SK-N-SH treated with all-trans-retinoic acid at 6 μM for 48 hours (cell line): ENCODE measurements around the gene TAF1B.
A peak's percentile ranks its signal among the peaks of the same experiment; 100 is the strongest.

Experiments
- ATAC-seq: fragments of 200-7000 bp; cut with Tn5 transposase; 3 replicates; pipeline ENCODE4 v1.9.1; 2020; ENCODE audit warnings: mild to moderate bottlenecking, moderate library complexity
- ARNTL ChIP-seq: fragments of 450-650 bp; formaldehyde crosslinking; IDR thresholded peaks from 2 replicates; pipeline ENCODE4 v1.5.0; 2020; ENCODE audit warnings: low read depth, mild to moderate bottlenecking, moderate library complexity, borderline replicate concordance
- BACH2 ChIP-seq: fragments of 250-450 bp; sonication (Bioruptor Pico); IDR thresholded peaks from 2 replicates; pipeline ENCODE4 v1.9.0; 2021; ENCODE audit warnings: mild to moderate bottlenecking, borderline replicate concordance
- CREB5 ChIP-seq: fragments of 250-450 bp; sonication (Bioruptor Pico); IDR thresholded peaks from 2 replicates; pipeline ENCODE4 v1.5.1; 2020; ENCODE audit warnings: low read depth, mild to moderate bottlenecking, moderate library complexity
- ESRRG ChIP-seq: fragments of 250-450 bp; sonication (Bioruptor Pico); IDR thresholded peaks from 2 replicates; pipeline ENCODE4 v1.6.1; 2021; ENCODE audit warnings: mild to moderate bottlenecking
- ISL1 ChIP-seq: fragments of 250-450 bp; sonication (Bioruptor Pico); IDR thresholded peaks from 2 replicates; pipeline ENCODE4 v2.1.2; 2022; ENCODE audit warnings: mild to moderate bottlenecking, moderate library complexity
- OSR1 ChIP-seq: fragments of 250-450 bp; sonication (Bioruptor Pico); IDR thresholded peaks from 2 replicates; pipeline ENCODE4 v1.8.0; 2022; ENCODE audit warnings: moderate library complexity, mild to moderate bottlenecking, inconsistent platforms
- PATZ1 ChIP-seq: fragments of 250-450 bp; sonication (Bioruptor Pico); IDR thresholded peaks from 2 replicates; pipeline ENCODE4 v1.8.0; 2020; ENCODE audit warnings: mild to moderate bottlenecking, moderate library complexity, borderline replicate concordance
- PPARA ChIP-seq: fragments of 250-450 bp; sonication (Bioruptor Pico); IDR thresholded peaks from 2 replicates; pipeline ENCODE4 v1.5.0; 2020; ENCODE audit warnings: mild to moderate bottlenecking, borderline replicate concordance
- RARB ChIP-seq: fragments of 250-450 bp; sonication (Bioruptor Pico); IDR thresholded peaks from 2 replicates; pipeline ENCODE4 v1.8.0; 2021; ENCODE audit warnings: mild to moderate bottlenecking, moderate library complexity
- SNAI2 ChIP-seq: fragments of 250-450 bp; sonication (Bioruptor Pico); IDR thresholded peaks from 2 replicates; pipeline ENCODE4 v1.5.0; 2020; ENCODE audit warnings: mild to moderate bottlenecking, moderate library complexity
- TCF4 ChIP-seq: fragments of 250-450 bp; sonication (Bioruptor Pico); IDR thresholded peaks from 2 replicates; pipeline ENCODE4 v1.8.0; 2021; ENCODE audit warnings: mild to moderate bottlenecking, moderate library complexity, borderline replicate concordance
- TOX ChIP-seq: fragments of 250-450 bp; sonication (Bioruptor Pico); IDR thresholded peaks from 2 replicates; pipeline ENCODE4 v1.8.0; 2021; ENCODE audit warnings: mild to moderate bottlenecking, moderate library complexity, borderline replicate concordance
- ZC3H10 ChIP-seq: fragments of 250-450 bp; sonication (Bioruptor Pico); IDR thresholded peaks from 2 replicates; pipeline ENCODE4 v1.5.1; 2021; ENCODE audit warnings: mild to moderate bottlenecking, moderate library complexity
- ZFP3 ChIP-seq: fragments of 250-450 bp; sonication (Bioruptor Pico); IDR thresholded peaks from 2 replicates; pipeline ENCODE4 v1.5.0; 2020; ENCODE audit warnings: mild to moderate bottlenecking, moderate library complexity
- ZFP30 ChIP-seq: fragments of 450-650 bp; formaldehyde crosslinking; IDR thresholded peaks from 2 replicates; pipeline ENCODE4 v1.5.0; 2022; ENCODE audit warnings: mild to moderate bottlenecking, moderate library complexity
- ZNF565 ChIP-seq: fragments of 450-650 bp; formaldehyde crosslinking; conservative IDR thresholded peaks from 2 replicates; pipeline ENCODE4 v1.5.0; 2020; ENCODE audit warnings: low read depth, mild to moderate bottlenecking, moderate library complexity
- ZNF70 ChIP-seq: fragments of 450-650 bp; formaldehyde crosslinking; IDR thresholded peaks from 2 replicates; pipeline ENCODE4 v1.5.0; 2020; ENCODE audit warnings: mild to moderate bottlenecking, moderate library complexity
- ZNF8 ChIP-seq: fragments of 450-650 bp; formaldehyde crosslinking; IDR thresholded peaks from 2 replicates; pipeline ENCODE4 v1.5.0; 2020; ENCODE audit warnings: mild to moderate bottlenecking, moderate library complexity
- TF ChIP-seq, protein P1 (sequence below): fragments of 250-450 bp; sonication (Bioruptor Pico); IDR thresholded peaks from 2 replicates; pipeline ENCODE4 v1.5.0; 2020; ENCODE audit warnings: mild to moderate bottlenecking, moderate library complexity
- TF ChIP-seq, protein P2 (sequence below): fragments of 250-450 bp; sonication (Bioruptor Pico); IDR thresholded peaks from 2 replicates; pipeline ENCODE4 v1.8.0; 2021; ENCODE audit warnings: low read depth, mild to moderate bottlenecking, moderate library complexity, borderline replicate concordance
- TF ChIP-seq, protein P3 (sequence below): fragments of 250-450 bp; sonication (Bioruptor Pico); IDR thresholded peaks from 2 replicates; pipeline ENCODE4 v1.5.1; 2021; ENCODE audit warnings: mild to moderate bottlenecking, moderate library complexity

The TAF1B gene

GRCh38 chr2:9826208-9826607 lies 17.1 kb upstream of the TAF1B start:
- TF ChIP-seq ZFP30 (no peak), TCF4 (CRISPR knock-in tag) (peak; percentile 86)
- TF ChIP-seq, protein P1, sequence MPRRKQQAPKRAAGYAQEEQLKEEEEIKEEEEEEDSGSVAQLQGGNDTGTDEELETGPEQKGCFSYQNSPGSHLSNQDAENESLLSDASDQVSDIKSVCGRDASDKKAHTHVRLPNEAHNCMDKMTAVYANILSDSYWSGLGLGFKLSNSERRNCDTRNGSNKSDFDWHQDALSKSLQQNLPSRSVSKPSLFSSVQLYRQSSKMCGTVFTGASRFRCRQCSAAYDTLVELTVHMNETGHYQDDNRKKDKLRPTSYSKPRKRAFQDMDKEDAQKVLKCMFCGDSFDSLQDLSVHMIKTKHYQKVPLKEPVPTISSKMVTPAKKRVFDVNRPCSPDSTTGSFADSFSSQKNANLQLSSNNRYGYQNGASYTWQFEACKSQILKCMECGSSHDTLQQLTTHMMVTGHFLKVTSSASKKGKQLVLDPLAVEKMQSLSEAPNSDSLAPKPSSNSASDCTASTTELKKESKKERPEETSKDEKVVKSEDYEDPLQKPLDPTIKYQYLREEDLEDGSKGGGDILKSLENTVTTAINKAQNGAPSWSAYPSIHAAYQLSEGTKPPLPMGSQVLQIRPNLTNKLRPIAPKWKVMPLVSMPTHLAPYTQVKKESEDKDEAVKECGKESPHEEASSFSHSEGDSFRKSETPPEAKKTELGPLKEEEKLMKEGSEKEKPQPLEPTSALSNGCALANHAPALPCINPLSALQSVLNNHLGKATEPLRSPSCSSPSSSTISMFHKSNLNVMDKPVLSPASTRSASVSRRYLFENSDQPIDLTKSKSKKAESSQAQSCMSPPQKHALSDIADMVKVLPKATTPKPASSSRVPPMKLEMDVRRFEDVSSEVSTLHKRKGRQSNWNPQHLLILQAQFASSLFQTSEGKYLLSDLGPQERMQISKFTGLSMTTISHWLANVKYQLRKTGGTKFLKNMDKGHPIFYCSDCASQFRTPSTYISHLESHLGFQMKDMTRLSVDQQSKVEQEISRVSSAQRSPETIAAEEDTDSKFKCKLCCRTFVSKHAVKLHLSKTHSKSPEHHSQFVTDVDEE = peak; percentile 90; the same call in 1 of the 2 replicates
- TF ChIP-seq, all 23 proteins: peak for 2
- no peak for ATAC-seq

- no peak for TF ChIP-seq SNAI2
- TF ChIP-seq TCF4 (CRISPR knock-in tag) = no peak
- TF ChIP-seq OSR1 (CRISPR knock-in tag) = no peak
- TF ChIP-seq CREB5 (CRISPR knock-in tag) = no peak
- TF ChIP-seq PATZ1 (CRISPR knock-in tag) = no peak
- TF ChIP-seq RARB (CRISPR knock-in tag) = no peak
- TF ChIP-seq ZNF8 (CRISPR knock-in tag) = no peak
- TF ChIP-seq ZNF565 (CRISPR knock-in tag) = no peak
- no peak for TF ChIP-seq ZC3H10
- no peak for TF ChIP-seq ZNF70 (CRISPR knock-in tag)
- TF ChIP-seq, protein P1 = no peak
- no peak for TF ChIP-seq ISL1
- TF ChIP-seq, protein P2, sequence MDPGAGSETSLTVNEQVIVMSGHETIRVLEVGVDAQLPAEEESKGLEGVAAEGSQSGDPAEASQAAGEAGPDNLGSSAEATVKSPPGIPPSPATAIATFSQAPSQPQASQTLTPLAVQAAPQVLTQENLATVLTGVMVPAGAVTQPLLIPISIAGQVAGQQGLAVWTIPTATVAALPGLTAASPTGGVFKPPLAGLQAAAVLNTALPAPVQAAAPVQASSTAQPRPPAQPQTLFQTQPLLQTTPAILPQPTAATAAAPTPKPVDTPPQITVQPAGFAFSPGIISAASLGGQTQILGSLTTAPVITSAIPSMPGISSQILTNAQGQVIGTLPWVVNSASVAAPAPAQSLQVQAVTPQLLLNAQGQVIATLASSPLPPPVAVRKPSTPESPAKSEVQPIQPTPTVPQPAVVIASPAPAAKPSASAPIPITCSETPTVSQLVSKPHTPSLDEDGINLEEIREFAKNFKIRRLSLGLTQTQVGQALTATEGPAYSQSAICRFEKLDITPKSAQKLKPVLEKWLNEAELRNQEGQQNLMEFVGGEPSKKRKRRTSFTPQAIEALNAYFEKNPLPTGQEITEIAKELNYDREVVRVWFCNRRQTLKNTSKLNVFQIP (CRISPR knock-in tag) = no peak
- no peak for TF ChIP-seq ESRRG (CRISPR knock-in tag)
- no peak for TF ChIP-seq PPARA
- TF ChIP-seq ARNTL (CRISPR knock-in tag) = no peak
- TF ChIP-seq ZFP3 = no peak
- no peak for TF ChIP-seq ZFP30
- TF ChIP-seq BACH2 (CRISPR knock-in tag) = no peak
- 0 out of 3 replicates have a peak, but pooled peaks have one; percentile 34 for ATAC-seq
These were observed 12.4 kb upstream of the TAF1B start for GRCh38 chr2:9830685-9831410.

DNA sequence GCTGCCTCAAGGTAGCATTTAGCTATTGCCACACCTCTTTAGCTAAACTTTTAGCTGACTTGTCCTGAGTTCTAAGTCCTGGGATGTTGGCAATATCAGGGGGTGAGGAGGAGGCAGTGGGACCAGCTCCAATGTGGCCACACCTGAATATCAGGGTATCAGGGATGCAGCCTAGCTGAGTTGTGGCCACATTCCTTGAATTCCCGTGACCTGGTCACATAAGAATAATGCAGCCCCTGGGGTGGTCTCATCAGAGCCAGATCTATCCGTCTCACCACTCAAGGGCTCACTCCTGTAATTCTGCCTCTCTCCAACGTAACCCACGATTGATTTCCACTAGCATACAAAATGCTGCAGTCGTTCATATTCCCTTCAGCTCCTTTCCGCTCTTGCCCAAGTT lies 11.6 kb upstream of the TAF1B start:
- no peak for ATAC-seq
- TF ChIP-seq TOX (CRISPR knock-in tag) (no peak), ZNF8 (CRISPR knock-in tag) (no peak), CREB5 (CRISPR knock-in tag) (no peak), ZNF70 (CRISPR knock-in tag) (no peak), ARNTL (CRISPR knock-in tag) (no peak), BACH2 (CRISPR knock-in tag) (no peak)
- TF ChIP-seq, protein P3, sequence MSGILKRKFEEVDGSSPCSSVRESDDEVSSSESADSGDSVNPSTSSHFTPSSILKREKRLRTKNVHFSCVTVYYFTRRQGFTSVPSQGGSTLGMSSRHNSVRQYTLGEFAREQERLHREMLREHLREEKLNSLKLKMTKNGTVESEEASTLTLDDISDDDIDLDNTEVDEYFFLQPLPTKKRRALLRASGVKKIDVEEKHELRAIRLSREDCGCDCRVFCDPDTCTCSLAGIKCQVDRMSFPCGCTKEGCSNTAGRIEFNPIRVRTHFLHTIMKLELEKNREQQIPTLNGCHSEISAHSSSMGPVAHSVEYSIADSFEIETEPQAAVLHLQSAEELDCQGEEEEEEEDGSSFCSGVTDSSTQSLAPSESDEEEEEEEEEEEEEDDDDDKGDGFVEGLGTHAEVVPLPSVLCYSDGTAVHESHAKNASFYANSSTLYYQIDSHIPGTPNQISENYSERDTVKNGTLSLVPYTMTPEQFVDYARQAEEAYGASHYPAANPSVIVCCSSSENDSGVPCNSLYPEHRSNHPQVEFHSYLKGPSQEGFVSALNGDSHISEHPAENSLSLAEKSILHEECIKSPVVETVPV (CRISPR knock-in tag) = no peak
- TF ChIP-seq, protein P1 = no peak
